Stomach (tissue), 4 donors: Measurements from ENCODE around the gene BRAF.

Source experiments
- CTCF ChIP-seq, 7 experiments: fragments of 450-650 bp in 4 of 7; fragments of 200-600 bp in 3 of 7; sonication (generic) in 3 of 7; IDR thresholded peaks; one replicate each; pipeline ENCODE4 v1.5.1; 2016 to 2019; ENCODE audit warnings: antibody characterized with exemption in 7 of 7, control low read depth in 2 of 7, mild to moderate bottlenecking in 1 of 7
- POLR2A ChIP-seq, 4 donors: fragments of 450-650 bp; IDR thresholded peaks; one replicate each; pipeline ENCODE4 v1.6.1; 2016; ENCODE audit warnings: antibody characterized with exemption in 4 of 4, control low read depth in 2 of 4, mild to moderate bottlenecking in 1 of 4, moderate library complexity in 1 of 4
- POLR2AphosphoS5 ChIP-seq, 3 donors: sonication (generic); formaldehyde crosslinking; IDR thresholded peaks; one replicate each; pipeline ENCODE4 v1.6.1; 2016; ENCODE audit warnings: antibody characterized with exemption in 3 of 3

GRCh38 chr7:140702774-140703173 is 222.0 kb downstream of the BRAF start:
- TF ChIP-seq CTCF (IDR thresholded peaks at IDR 0.05) (no peak), POLR2A (IDR thresholded peaks at IDR 0.05) (no peak), POLR2AphosphoS5 (IDR thresholded peaks at IDR 0.05) (no peak)
